ENCODE measurements around the gene C4BPB.

DNA sequence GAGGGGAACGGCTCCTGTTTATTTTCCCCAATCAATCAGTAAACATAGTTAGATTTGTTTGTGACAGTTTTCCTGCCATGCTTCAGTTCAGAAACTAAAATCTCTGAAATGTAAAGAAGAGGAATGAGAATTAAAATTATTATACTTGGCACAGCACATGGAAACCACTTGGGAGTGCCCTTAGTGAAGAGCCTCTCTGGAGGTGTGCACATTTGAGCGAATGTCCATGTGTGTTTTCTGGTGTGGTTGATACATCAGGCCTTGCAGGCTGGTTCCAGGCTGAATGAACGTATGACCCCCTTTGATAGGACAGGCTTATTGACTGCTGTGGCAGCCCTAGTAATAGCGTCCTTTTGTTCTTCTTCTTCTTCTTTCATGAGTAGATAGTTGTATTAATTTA, 42.5 kb downstream of the C4BPB start:
- no peak for TF ChIP-seq POLR2A (IDR thresholded peaks at IDR 0.05)
- TF ChIP-seq, protein P1, sequence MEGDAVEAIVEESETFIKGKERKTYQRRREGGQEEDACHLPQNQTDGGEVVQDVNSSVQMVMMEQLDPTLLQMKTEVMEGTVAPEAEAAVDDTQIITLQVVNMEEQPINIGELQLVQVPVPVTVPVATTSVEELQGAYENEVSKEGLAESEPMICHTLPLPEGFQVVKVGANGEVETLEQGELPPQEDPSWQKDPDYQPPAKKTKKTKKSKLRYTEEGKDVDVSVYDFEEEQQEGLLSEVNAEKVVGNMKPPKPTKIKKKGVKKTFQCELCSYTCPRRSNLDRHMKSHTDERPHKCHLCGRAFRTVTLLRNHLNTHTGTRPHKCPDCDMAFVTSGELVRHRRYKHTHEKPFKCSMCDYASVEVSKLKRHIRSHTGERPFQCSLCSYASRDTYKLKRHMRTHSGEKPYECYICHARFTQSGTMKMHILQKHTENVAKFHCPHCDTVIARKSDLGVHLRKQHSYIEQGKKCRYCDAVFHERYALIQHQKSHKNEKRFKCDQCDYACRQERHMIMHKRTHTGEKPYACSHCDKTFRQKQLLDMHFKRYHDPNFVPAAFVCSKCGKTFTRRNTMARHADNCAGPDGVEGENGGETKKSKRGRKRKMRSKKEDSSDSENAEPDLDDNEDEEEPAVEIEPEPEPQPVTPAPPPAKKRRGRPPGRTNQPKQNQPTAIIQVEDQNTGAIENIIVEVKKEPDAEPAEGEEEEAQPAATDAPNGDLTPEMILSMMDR (IDR thresholded peaks at IDR 0.05), result no peak

Data from Peyer's patch (tissue), 4 donors.